Stimulated activated CD4-positive, alpha-beta T cell treated with anti-CD3 and anti-CD28 coated beads, Interleukin-4, amount 100 ng/mL, for 1 hour (primary cell): ENCODE data around the gene CRHR2.
"Not testable (repeated sequence)": the region's sequence is repeated elsewhere in the genome, so short reads cannot be mapped to it uniquely, and the experiment has no call there.

Experiments
- DNase-seq: peaks from one replicate; pipeline ENCODE4 v3.0.0-alpha.2; 2020

The CRHR2 gene

DNA sequence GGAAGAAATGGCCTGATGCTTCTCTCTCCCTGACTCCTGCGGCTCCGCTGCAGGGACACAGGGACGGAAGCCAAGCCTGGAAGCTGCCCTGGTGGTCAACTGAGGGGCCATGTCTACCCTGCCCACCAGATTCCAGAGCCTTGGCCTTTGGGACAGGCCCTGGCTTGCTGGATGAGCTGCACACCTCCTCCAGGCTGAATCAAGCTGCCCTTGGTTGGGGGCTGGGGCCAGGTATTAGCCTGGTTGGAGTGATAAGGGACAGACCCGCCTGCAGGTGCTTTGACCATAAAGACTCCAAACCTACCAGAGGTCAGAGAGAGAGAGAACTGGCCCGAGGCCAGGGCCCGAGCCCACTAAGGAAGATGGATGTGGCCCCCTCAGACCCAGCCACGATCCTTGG lies 30.1 kb downstream of the CRHR2 start:
- no peak for DNase-seq

DNA sequence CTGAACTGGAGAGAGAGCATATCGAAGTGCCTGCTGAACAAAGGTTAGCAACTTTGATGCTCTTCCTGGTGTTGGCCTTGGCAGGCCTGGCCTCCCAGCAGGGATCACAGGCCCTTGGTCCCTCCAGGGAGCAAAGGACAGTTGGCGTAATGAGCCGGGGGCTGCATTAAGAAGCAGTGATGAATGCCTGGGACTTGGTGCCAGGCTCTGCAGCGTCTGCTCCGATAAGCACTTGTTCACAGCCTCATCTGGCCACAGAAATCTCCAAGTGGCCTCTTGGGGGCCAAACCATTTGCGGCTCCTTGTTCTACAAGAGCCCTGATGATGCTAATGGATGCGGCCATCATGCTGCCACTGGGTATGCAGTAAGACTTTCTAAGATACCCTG lies 31.8 kb downstream of the CRHR2 start:
- no peak for DNase-seq

- no peak for DNase-seq
These were observed 32.4 kb downstream of the CRHR2 start for GRCh38 chr7:30649717-30650420.

GRCh38 chr7:30648744-30649540 lies 33.3 kb downstream of the CRHR2 start:
- no peak for DNase-seq

- no peak for DNase-seq
These were observed 34.5 kb downstream of the CRHR2 start for GRCh38 chr7:30647589-30648364.

GRCh38 chr7:30646154-30646553 lies 36.1 kb downstream of the CRHR2 start:
- no peak for DNase-seq

GRCh38 chr7:30645661-30646060 lies 36.6 kb downstream of the CRHR2 start:
- DNase-seq = no peak

DNA sequence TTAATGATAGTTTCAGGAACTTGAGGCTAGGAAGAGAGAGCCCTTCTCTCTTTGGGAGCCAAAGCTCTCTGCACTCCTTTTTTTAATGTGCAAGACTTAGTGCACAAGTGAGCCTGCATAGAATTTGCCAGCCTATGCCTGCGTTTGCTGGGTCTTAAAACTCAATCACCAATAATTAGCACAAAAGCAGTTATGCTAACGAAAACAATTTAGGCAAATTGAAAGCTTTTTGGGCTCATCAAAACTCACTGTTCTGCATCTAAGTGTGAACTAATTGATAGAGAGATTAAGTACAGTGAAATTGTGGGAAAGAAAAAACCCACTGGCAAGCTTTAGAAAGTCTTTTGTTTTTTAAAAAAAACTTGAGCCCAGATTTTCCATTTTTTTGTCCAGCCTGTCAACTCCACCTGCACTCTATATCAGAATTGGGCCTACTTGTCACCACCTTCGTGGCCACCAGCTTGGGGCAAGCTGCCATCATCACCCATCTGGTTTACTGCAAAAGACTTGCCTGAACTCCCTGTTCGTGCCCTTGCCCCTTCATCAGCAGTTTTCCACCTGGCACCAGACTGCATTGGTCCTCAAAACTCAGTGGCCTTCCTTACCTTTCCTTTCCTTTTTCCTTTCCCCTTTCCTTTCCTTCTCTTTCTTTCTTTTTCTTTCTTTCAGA lies 37.8 kb downstream of the CRHR2 start:
- DNase-seq = no peak

DNA sequence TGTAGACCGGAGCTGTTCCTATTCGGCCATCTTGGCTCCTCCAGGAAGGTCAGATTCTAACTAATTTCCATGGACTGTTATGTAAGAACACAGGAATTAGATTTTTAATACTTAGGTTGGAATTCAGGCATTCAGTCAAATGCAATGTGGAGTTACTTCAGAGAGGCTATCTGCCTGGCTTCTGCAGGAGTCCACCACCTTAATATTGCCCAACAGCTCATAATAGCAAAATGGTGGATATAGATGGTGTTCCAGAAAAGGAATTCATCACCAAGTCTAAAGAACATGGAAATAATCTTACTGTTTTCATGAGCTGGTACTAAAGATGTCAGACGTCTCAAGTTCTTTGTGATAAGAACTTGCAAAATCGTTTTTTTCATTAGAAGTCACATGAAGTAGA lies 39.5 kb downstream of the CRHR2 start:
- no peak for DNase-seq

- not testable (repeated sequence) for DNase-seq
These were observed 39.9 kb downstream of the CRHR2 start for GRCh38 chr7:30642322-30642721.

DNA sequence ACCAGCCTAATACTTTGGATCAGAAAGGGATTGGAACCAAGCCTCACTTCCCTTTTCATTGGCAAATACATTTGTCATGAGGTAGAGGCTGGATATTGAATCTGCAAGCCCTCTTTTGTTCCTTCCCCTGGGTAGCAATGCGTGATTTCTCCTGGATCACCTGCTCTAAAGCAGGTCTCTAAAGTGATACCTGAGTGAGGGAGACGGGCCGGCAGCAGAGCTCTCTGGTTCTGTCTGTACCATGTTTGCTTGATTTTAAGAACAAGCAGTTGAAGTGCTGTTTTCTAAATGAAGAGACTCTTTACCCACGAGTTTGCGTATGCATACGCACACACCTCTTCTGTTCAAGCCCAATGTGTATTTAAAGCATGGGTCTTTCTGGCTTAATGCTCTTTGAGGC lies 46.5 kb downstream of the CRHR2 start:
- DNase-seq = no peak

DNA sequence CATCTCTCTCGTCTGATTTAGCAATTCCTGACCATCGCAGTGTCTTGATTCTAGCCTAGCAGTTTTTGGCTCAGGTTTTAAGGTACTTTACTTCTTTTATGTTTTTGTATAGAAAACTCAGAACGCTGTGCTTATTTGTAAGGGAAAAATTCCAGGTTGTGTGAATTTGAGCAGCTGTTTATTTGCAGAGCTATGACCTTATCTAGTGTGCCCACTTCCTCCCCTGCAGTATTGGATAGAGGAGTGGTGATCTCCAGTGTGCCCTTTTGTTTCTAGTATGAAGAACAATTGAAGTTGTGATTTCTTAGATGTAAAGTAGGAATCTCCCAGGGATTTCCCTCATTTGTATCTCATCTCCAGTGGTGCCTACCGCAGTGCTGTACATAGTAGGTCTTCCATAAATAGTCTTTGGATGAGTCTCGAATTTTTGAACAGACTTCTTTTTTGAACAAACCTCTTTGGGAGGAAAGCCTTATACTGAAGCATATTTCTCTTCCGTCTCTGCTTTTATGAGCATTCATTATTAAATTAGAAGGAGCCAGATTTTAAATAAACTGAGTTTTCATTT lies 47.5 kb downstream of the CRHR2 start:
- no peak for DNase-seq

DNA sequence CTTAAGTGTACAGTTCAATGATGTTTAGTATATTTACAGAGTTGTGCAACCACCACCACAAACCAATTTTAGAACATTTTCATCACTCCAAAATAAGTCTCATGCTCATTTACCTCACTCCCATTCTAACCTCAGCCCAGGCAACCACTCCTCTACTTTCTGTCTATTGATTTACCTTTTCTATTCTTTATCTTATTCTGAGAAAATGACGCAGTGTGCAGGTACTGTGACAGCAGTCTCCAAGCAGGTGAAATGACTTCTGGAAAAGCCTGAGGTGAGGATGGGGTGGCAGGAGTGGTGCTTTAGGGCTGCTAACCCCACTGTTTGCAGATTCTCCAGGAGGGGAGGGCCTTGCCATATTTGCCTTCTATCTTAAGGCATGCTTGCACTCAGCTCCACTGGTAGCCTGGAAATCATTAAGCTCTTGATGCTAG lies 48.0 kb downstream of the CRHR2 start:
- DNase-seq = no peak

DNA sequence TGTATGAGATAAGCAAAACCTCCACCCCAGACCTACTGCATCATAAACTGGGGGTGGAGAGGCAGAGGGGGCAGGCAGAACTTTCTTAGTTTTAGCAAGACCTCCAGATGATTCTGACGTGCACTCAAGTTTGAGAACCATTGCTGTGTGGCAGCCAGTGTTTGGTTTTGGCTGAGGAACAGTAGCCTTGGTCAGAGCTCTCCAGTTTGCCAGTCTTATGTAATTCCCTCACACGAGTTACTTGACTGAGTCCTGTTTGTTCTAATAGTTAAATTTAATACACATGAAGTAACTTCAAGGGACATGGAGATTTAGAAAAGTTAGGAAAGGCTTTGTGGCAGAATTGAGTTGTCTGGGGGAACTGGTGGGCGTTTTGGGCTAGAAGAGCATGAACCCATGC lies 49.0 kb downstream of the CRHR2 start:
- DNase-seq = no peak

- no peak for DNase-seq
These were observed 51.3 kb downstream of the CRHR2 start for GRCh38 chr7:30630986-30631385.

DNA sequence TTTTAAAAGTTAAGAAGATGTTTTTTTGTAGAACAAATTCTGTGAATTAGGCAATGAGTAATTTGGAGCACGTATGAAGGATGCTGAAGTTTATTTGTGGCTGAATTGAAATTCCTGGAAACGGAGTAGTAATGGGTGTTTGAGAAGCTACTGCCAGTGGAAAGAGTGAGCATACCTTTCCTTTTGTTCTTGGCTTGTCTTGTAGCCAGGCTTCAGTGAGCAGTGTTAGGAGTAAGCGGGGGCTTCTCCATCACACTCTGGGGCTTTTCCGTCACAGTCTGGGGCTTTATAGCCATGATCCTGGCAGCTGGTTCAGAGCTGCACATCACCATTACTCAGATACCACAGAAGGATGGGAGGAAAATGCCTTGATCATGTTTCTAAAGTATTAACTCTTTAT lies 55.2 kb downstream of the CRHR2 start:
- no peak for DNase-seq

- DNase-seq = no peak
These were observed 57.0 kb downstream of the CRHR2 start for GRCh38 chr7:30625283-30625682.

- no peak for DNase-seq
These were observed 63.3 kb downstream of the CRHR2 start for GRCh38 chr7:30618961-30619360.

- no peak for DNase-seq
These were observed 64.1 kb downstream of the CRHR2 start for GRCh38 chr7:30618080-30618676.

GRCh38 chr7:30617359-30617758 lies 64.9 kb downstream of the CRHR2 start:
- no peak for DNase-seq

DNA sequence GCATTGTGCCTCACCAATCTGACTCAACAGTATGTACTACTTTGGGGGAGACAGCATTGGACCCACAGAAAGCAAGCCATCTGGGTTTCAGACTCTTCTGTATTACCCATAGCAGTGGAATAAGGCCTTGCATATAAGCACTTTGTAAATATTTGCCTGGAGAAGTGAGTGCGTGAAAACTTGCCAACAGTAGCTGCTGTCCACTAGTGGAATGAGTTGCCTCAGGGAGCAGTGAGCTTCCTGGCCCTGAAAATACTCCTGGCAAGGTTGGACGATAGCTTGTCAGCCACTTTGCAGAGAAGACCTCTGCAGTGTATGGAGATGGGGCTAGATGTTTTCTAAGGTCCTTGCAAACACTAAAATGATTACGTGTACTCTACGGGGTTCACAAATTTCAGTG lies 65.9 kb downstream of the CRHR2 start:
- DNase-seq = no peak
